Muscle of arm (tissue), 12 donors: Measurements from ENCODE around the gene LRRC4. TPM values are rescaled to one million over a fixed set of nuclear protein-coding genes. Genes with fewer than 3 reads are reported as not detected.

Experiments
- DNase-seq: peaks from one replicate; pipeline ENCODE4 v3.0.0-alpha.2; 2013
- polyA plus RNA-seq, 12 donors: library from polyadenylated mRNA; unstranded; fragments of 120-200 nt; gene quantifications; one replicate each; pipeline ENCODE4 v1.2.1, GENCODE V29; 2013; ENCODE audit not compliant: insufficient read length in 12 of 12

LRRC4 gene
- polyA plus RNA-seq, 12 donors: 2.3 to 7.3 (median 3.5) TPM; not detected in 1

GRCh38 chr7:127979113-127979727 lies 52.0 kb downstream of the LRRC4 start:
- no peak for DNase-seq

- no peak for DNase-seq
Measured at GRCh38 chr7:127978421-127978820, 52.8 kb downstream of the LRRC4 start.

Other genes starting within 250 kb of the LRRC4 start
- under 1 TPM in 6 of 12 donors, not detected in 6; 0.04 to 0.88 (median 0.10) TPM for gene LEP, start 209.8 kb upstream of the LRRC4 start, polyA plus RNA-seq